HG02970 (cell line): ENCODE measurements around the gene CFAP58.

Source experiments
- ATAC-seq: cut with Tn5 transposase; IDR thresholded peaks from one replicate; pipeline ENCODE4 v1.9.1; 2021; ENCODE audit warnings: mild to moderate bottlenecking, moderate library complexity, moderate number of reproducible peaks; ENCODE audit not compliant: unreplicated experiment, low FRiP score

Gene CFAP58

DNA sequence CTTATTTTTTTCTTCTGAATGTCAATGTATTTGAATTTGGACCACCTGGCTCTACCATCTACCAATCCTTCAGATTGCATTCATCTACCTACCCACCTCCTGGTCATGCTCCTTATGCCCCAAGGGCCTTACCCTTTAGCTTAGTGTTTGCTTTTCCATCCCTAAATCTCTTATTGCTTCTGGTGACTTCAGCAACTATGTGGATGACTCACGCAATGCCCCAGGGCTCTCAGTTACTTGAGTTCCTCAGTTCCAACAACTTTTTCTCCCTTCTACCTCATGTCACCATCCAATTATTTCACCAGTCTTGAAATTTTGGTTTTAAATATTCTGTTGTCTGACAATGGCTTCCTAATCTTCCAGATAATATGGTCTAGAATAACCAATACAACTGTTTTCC is 118.9 kb downstream of the CFAP58 start:
- no peak for ATAC-seq

GRCh38 chr10:104472957-104473745 is 119.5 kb downstream of the CFAP58 start:
- no peak for ATAC-seq

GRCh38 chr10:104478380-104478779 is 124.7 kb downstream of the CFAP58 start:
- no peak for ATAC-seq

GRCh38 chr10:104479906-104480593 is 126.4 kb downstream of the CFAP58 start:
- no peak for ATAC-seq

DNA sequence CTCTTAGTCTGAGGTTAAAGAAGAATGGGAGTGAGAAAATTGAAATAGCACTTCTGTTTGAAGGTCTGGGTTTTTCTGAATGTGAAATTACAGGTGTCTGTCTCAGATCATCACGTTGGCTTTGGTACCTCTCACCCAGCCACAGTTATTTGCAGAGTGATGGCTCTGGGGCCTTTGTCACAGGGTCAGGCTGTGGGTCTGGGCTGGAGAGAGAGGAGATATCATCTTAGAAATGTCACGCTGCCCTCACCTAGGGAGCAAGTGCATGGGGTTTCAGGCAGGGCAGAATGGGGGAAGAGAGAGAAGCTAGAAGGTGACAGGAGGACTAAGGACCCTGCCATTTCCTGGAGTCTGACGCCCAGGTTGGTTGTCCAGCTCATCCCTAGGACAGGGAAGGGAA is 127.2 kb downstream of the CFAP58 start:
- ATAC-seq: no peak

GRCh38 chr10:104483582-104483981 is 129.9 kb downstream of the CFAP58 start:
- no peak for ATAC-seq

GRCh38 chr10:104485632-104486031 is 132.0 kb downstream of the CFAP58 start:
- no peak for ATAC-seq

DNA sequence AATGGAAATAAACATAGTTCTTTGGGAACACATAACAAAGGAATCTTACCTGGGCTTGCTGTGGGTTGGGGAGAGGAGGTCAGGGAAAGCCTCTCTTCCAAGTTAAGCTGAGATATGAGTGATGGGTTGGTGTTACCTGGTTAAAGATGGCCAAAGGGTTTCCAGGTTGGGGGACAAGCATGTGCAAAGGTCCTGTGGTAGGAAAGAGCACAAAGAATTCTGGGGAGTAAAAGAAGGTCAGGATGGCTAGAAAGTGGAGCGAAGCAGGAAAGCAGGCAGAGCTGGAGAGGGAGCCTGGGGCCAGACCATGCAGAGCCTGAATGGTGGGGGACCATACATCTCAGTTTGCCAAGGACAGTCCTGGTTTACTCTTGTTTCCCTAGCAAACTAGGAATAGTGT is 133.2 kb downstream of the CFAP58 start:
- ATAC-seq: no peak

GRCh38 chr10:104487794-104488438 is 134.3 kb downstream of the CFAP58 start:
- ATAC-seq: no peak

- no peak for ATAC-seq
These were observed 134.8 kb downstream of the CFAP58 start for GRCh38 chr10:104488439-104488832.

DNA sequence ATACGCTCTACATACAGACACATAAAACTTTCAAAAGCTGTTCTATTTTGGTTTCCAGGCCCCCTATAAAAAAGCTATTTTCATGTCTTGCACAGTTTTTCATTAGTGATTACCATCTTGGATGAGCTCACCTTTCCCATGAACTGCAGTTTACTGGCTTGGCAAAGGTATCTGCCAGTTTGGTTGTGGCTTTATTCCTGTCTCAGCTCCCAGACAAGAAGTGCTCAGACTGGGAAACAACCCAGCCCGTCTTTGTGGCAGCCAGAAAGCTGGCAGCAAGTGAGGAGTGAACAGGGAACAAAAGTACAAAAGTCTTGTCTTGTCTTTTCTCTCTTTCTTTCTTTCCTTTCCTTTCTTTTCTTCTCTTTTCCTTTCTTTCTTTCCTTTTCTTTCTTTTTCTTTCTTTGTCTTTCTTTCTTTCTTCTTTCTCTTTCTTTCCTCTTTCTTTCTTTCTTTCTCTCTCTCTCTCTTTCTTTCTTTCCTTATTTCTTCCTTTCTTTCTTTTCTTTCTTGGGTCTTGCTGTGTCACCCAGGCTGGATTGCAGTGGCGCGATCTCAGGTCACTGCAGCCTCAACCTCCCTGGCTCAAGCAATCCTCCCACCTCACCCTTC is 138.8 kb downstream of the CFAP58 start:
- no peak for ATAC-seq

- no peak for ATAC-seq
These were observed 144.9 kb downstream of the CFAP58 start for GRCh38 chr10:104498347-104499081.

- ATAC-seq: no peak
These were observed 147.8 kb downstream of the CFAP58 start for GRCh38 chr10:104501449-104501848.

GRCh38 chr10:104501864-104502579 is 148.4 kb downstream of the CFAP58 start:
- ATAC-seq: no peak

DNA sequence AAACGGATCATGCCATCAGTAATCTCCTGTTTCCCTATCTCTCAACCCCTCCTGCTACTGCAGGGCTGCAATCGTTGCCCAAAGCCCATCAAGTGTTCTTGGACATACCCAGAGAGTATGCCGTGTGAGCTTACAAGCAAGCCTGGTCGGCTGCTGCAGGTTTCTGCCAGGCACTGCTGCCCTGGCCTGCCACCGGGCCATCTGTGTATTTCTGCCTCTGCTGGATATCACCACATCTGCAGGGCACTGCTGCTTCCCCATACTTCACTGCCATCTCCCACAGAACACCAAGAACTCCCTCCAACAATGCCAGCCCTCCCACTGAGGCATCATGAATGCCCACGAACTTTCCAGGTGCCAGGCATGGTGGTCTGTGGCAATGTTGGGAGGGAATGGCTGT is 149.3 kb downstream of the CFAP58 start:
- ATAC-seq: no peak
